ENCODE results near the gene INPP5A.

The INPP5A gene

GRCh38 chr10:132657748-132658147 is 120.2 kb downstream of the INPP5A start:
- no peak overlapping the region for H3K4me3 ChIP-seq (ENCODE audit: low read length)
- no peak for TF ChIP-seq ZNF274 (IDR thresholded peaks at IDR 0.05; ENCODE audit: low read depth, low read length)

DNA sequence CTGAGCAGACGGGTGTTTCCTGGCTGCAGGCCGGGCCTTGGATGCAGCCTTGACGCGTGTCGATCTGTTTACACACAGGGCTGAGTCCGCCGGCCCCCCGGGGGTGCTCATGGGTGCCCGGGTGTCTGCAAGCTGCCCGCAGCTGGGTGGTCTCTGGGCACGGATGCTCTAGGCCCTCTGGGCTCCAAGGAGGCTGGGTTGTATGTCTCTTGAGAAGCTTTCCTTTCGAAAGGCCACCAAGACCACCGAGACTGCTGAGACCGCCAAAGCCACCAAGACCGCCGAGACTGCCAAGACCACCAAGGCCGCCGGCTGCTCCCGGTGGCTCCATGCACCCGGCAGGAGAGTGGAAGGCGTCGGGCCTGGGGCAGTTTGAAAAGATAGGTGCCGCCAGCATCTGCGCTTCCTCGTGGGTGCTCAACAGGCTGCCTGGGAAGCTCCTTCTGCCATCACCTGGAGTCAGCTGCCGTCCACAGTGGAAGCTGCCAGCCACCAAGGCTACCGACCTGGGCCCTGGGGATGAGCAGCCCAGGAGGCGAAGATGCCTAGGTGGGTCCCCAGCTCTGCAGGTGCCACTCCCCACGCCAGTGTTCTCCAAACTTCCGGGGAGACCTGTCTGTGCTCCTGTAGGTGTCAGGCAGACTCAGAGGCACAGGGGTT is 121.1 kb downstream of the INPP5A start:
- no peak for TF ChIP-seq ZNF274 (IDR thresholded peaks at IDR 0.05; ENCODE audit: low read depth, low read length)
- no peak overlapping the region for H3K4me3 ChIP-seq (ENCODE audit: low read length)

- no peak overlapping the region for H3K4me3 ChIP-seq (ENCODE audit: low read length)
- TF ChIP-seq ZNF274 (IDR thresholded peaks at IDR 0.05; ENCODE audit: low read depth, low read length), result no peak
Observed at GRCh38 chr10:132659206-132660091, 121.9 kb downstream of the INPP5A start.

DNA sequence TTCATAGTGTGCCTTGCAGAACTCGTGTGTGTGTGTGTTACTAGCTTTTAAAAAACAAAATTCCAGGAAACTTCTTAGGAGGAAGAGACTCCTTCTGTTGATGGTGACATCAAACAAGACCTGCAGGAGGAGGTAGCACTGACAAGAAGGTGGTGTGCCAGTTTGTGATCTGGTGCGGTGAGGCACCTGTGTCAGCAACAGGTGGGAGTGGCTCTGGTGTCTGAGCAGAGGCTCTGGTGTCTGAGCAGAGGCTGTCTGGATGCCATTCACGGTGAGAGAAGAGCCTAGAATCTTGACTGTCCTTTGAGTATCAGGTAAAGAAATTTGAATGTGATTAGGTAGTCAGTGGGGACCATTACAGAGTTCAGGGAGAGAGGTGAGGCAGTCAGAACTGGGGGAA is 122.8 kb downstream of the INPP5A start:
- no peak overlapping the region for H3K4me3 ChIP-seq (ENCODE audit: low read length)
- no peak for TF ChIP-seq ZNF274 (IDR thresholded peaks at IDR 0.05; ENCODE audit: low read depth, low read length)

- no peak overlapping the region for H3K4me3 ChIP-seq (ENCODE audit: low read length)
Observed at GRCh38 chr10:132662186-132662920, 124.8 kb downstream of the INPP5A start.

GRCh38 chr10:132663666-132664365 is 126.2 kb downstream of the INPP5A start:
- TF ChIP-seq ZNF274 (IDR thresholded peaks at IDR 0.05; ENCODE audit: low read depth, low read length), result no peak
- H3K4me3 ChIP-seq (ENCODE audit: low read length), result no peak overlapping the region

More at GRCh38 chr10:132662186-132662920, 124.8 kb downstream of the INPP5A start:
- no peak for TF ChIP-seq ZNF274 (IDR thresholded peaks at IDR 0.05; ENCODE audit: low read depth, low read length)

DNA sequence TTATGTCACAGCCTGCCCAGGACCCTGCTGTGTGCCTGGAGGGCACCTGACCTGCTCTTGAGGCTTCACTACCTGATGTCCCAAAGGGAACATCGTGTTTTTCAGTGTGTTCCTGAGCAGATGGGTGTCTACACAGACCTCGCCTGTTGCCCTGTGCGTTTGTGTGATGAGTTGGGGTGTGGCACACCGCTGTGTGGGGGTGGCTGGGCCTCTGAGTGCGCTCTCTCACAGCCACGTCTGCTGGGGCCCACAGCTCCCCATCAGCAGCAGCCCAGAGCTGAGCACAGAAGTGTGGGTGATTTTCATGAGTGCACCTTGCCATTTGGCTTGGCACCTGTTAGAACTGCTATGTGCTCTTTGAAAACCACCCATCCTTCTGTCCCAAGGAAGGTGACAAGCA is 126.8 kb downstream of the INPP5A start:
- H3K4me3 ChIP-seq (ENCODE audit: low read length), result no peak overlapping the region
- no peak for TF ChIP-seq ZNF274 (IDR thresholded peaks at IDR 0.05; ENCODE audit: low read depth, low read length)

DNA sequence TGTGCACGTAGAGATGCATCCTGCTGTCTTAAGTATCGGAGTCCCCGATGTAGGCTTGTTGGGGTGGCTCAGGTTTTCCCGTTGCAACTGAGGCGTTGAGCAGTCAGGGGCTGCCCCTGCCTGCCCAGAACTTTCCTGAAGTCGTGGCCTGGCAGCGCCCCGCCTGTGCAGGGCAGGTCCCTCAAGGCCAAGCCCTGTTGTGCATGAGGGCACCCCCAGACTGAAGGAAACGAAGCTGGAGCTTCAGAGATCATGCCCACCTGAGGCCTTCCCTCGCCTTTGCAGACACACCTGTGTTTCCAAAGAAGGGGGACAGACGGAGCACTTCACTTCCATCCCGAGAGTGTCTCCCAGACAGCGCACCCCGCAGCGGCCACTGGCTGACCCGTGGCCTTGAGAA is 127.3 kb downstream of the INPP5A start:
- TF ChIP-seq ZNF274 (IDR thresholded peaks at IDR 0.05; ENCODE audit: low read depth, low read length), result no peak
- no peak overlapping the region for H3K4me3 ChIP-seq (ENCODE audit: low read length)

DNA sequence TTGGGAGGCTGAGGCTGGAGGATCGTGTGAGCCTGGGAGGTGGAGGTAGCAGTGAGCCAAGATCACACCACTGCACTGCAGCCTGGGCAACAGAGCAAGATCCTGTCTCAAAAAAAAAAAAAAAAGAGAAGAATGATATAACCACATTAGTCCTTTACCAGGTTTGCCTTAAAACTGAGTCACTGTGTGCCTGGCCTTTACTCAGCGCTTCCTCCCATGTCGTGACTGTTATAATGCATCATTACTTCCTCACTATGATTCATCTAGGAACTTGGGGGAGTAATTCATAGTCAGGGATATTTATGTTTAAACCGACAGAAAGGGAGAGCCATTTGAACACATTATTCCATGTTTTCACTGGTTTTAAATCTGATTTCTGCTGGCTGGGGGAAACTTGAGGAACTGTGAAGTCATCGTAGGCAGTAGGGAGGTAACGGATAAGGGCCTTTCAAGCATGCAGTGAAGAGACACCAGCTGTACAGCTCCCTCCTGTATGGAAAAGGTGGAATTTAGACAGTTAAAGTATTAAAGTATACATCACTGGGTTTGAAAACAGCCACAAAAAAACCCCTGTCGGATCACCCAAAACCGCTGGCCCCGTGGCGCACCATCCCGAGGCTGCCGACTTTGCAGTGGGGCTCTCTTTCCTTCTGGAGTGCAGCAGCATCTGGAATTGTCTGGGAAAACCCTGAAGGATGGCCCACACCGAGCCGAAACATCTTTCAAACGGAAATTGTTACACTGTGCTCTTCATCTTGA is 128.5 kb downstream of the INPP5A start:
- TF ChIP-seq ZNF274 (IDR thresholded peaks at IDR 0.05; ENCODE audit: low read depth, low read length), result no peak
- no peak overlapping the region for H3K4me3 ChIP-seq (ENCODE audit: low read length)

DNA sequence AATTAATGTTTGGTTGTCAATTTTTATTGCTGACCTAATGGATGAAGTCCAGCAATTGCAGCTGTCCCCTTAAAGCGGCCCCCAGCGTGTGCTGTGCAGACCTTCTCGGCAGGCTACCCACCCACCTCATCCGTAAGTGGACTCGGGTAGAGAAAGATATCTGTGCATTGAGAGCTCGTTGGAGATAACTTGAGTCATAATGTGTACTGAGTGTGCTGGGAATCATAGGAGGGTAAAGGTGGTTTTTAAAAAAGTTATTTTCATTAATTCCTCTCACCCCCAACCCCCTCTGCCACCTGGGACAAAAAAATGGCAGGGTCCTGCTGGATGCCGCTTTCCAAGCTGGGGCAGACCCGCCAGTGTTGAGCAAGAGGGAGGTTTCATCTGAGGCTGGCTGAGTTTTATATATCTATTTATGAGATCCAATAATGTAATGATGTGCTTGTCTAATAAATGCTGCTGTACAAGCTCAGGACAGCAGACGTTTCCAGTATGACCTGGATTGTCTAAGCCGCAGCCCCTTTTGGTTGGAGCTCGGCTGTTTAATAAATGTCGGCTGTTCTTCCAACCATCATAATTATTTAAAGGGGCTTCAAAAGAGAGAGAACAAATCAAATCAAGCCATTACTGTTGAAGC is 129.2 kb downstream of the INPP5A start:
- TF ChIP-seq ZNF274 (IDR thresholded peaks at IDR 0.05; ENCODE audit: low read depth, low read length), result no peak
- no peak overlapping the region for H3K4me3 ChIP-seq (ENCODE audit: low read length)

DNA sequence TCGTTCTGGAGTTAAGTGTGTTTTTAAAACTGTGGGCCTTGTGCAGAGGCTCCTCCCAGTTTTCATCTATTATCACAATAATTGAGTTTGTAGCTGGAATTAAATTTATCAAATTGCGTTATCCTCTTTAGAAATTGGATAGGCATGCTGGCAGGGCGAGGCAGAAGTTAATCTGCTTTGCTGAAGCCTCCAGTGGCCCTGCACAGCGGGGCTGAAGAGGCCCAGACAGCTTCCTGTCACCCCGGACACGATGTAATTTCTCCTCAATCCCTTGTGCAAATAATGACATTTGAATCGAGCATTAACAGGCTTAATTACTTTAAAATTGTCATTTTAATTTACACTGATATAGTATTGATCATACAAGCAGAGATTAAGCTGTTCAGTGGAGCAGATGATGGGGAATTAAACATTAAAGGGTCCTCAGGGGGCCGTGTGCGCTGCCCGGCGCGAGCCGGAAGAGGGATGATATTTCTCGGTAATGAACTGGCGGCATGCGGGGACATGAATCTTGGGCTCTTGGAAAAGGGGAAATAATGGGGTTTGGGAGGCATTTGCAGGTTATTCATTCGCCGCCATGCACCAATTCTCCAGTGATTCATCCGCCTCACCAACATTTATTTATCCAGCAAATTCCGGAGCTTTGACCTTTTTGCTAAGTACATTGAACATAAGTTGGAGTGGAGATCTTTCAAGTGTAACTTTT is 129.9 kb downstream of the INPP5A start:
- no peak for TF ChIP-seq ZNF274 (IDR thresholded peaks at IDR 0.05; ENCODE audit: low read depth, low read length)
- H3K4me3 ChIP-seq (ENCODE audit: low read length), result no peak overlapping the region

GRCh38 chr10:132668048-132668394 is 130.4 kb downstream of the INPP5A start:
- TF ChIP-seq ZNF274 (IDR thresholded peaks at IDR 0.05; ENCODE audit: low read depth, low read length), result no peak
- H3K4me3 ChIP-seq (ENCODE audit: low read length), result no peak overlapping the region
